IMR-90 (cell line): ENCODE data around the gene USH2A. TPM values are rescaled to one million over a fixed set of nuclear protein-coding genes. Genes with fewer than 3 reads are reported as not detected.

Source experiments
- ATAC-seq: fragments of 200-7000 bp; cut with Tn5 transposase; 2 replicates; pipeline ENCODE4 v1.9.1; 2020; ENCODE audit warnings: low read depth, mild to moderate bottlenecking, moderate library complexity
- BruUV-seq: library from RNA; stranded (reverse); fragments of 400-500 nt; replicated peaks from 2 replicates; lab custom pipeline; 2021; lab: Mats Ljungman, UMichigan
- CTCF ChIA-PET: fragments of 300-600 bp; formaldehyde crosslinking; extraction: SDS; loops from one replicate; lab custom pipeline; 2021; ENCODE audit warnings: antibody characterized with exemption; lab: Yijun Ruan, JAX
- POLR2A ChIA-PET: fragments of 300-600 bp; sonication (Branson Sonifier 250); formaldehyde crosslinking; loops from one replicate; lab custom pipeline; 2022; ENCODE audit warnings: antibody characterized with exemption; ENCODE audit not compliant: unreplicated experiment; lab: Charles Lee
- DNase-seq: peaks from one replicate; pipeline ENCODE4 v3.0.0; 2013
- H2AFZ ChIP-seq: replicated peaks from 2 replicates; pipeline ENCODE3; 2013; ENCODE audit warnings: low read length, mild to moderate bottlenecking; ENCODE audit not compliant: poor library complexity
- H2AK5ac ChIP-seq: 2 replicates; pipeline ENCODE4 v1.6.1; 2013; ENCODE audit warnings: low read depth, low read length, inconsistent platforms
- H2AK9ac ChIP-seq: replicated peaks from 2 replicates; pipeline ENCODE3; 2013; ENCODE audit warnings: mild to moderate bottlenecking, low read depth, low read length, moderate library complexity; ENCODE audit not compliant: poor library complexity
- H2BK120ac ChIP-seq: 2 replicates; pipeline ENCODE4 v1.6.1; 2013; ENCODE audit warnings: low read depth, low read length, inconsistent platforms
- H2BK15ac ChIP-seq: 3 replicates; pipeline ENCODE4 v1.6.1; 2013; ENCODE audit warnings: low read depth, low read length, inconsistent platforms
- H2BK20ac ChIP-seq: 2 replicates; pipeline ENCODE4 v1.6.1; 2013; ENCODE audit warnings: low read depth, mild to moderate bottlenecking, inconsistent platforms, low read length, moderate library complexity
- H2BK5ac ChIP-seq: 2 replicates; pipeline ENCODE4 v1.6.1; 2013; ENCODE audit warnings: mild to moderate bottlenecking, low read depth, low read length, inconsistent platforms; ENCODE audit not compliant: poor library complexity, severe bottlenecking
- H3K14ac ChIP-seq: replicated peaks from 2 replicates; pipeline ENCODE4 v1.6.1; 2013; ENCODE audit warnings: low read depth, low read length, inconsistent platforms
- H3K18ac ChIP-seq: 2 replicates; pipeline ENCODE4 v1.6.1; 2013; ENCODE audit warnings: low read depth, low read length, control low read depth
- H3K23ac ChIP-seq: 2 replicates; pipeline ENCODE4 v1.6.1; 2013; ENCODE audit warnings: low read depth, low read length, inconsistent platforms
- H3K27ac ChIP-seq: 2 replicates; pipeline ENCODE4 v1.5.1; 2013; ENCODE audit warnings: mild to moderate bottlenecking, control low read depth, low read length; ENCODE audit not compliant: insufficient read depth
- H3K27me3 ChIP-seq: 2 replicates; pipeline ENCODE4 v1.6.1; 2013; ENCODE audit warnings: low read length; ENCODE audit not compliant: control insufficient read depth, insufficient read depth
- H3K36me3 ChIP-seq: 2 replicates; pipeline ENCODE4 v1.6.1; 2013; ENCODE audit warnings: low read length, mixed read lengths; ENCODE audit not compliant: control insufficient read depth, insufficient read depth
- H3K4ac ChIP-seq: 2 replicates; pipeline ENCODE4 v1.6.1; 2013; ENCODE audit warnings: low read depth, low read length, inconsistent platforms
- H3K4me1 ChIP-seq: 2 replicates; pipeline ENCODE4 v1.6.1; 2013; ENCODE audit warnings: low read length, mixed read lengths; ENCODE audit not compliant: control insufficient read depth, insufficient read depth
- H3K4me2 ChIP-seq: 2 replicates; pipeline ENCODE4 v1.6.1; 2013; ENCODE audit warnings: low read depth, mild to moderate bottlenecking, control low read depth, low read length, moderate library complexity
- H3K4me3 ChIP-seq: 2 replicates; pipeline ENCODE4 v1.5.1; 2013; ENCODE audit warnings: low read depth, mild to moderate bottlenecking, control low read depth, low read length, moderate library complexity; ENCODE audit not compliant: insufficient read depth
- H3K56ac ChIP-seq: 2 replicates; pipeline ENCODE4 v1.6.1; 2013; ENCODE audit warnings: low read length, inconsistent platforms; ENCODE audit not compliant: insufficient read depth; ENCODE audit errors: extremely low read depth
- H3K79me1 ChIP-seq, 2 experiments: 2 replicates each; pipeline ENCODE4 v1.6.1; 2013; ENCODE audit warnings: low read length in 2 of 2, inconsistent platforms in 1 of 2, low read depth in 1 of 2
- H3K9ac ChIP-seq: 2 replicates; pipeline ENCODE4 v1.6.1; 2013; ENCODE audit warnings: low read depth, low read length, control low read depth
- H3K9me1 ChIP-seq: 2 replicates; pipeline ENCODE4 v1.6.1; 2013; ENCODE audit warnings: low read length, inconsistent platforms; ENCODE audit not compliant: insufficient read depth
- H3K9me3 ChIP-seq: 2 replicates; pipeline ENCODE4 v1.6.1; 2013; ENCODE audit warnings: low read length; ENCODE audit not compliant: control insufficient read depth, insufficient read depth
- H4K20me1 ChIP-seq: 2 replicates; pipeline ENCODE4 v1.6.1; 2013; ENCODE audit warnings: low read length, inconsistent platforms; ENCODE audit not compliant: insufficient read depth
- H4K5ac ChIP-seq: 2 replicates; pipeline ENCODE4 v1.6.1; 2013; ENCODE audit warnings: mild to moderate bottlenecking, low read depth, low read length, control low read depth
- H4K8ac ChIP-seq, 2 experiments: 2 replicates each; pipeline ENCODE4 v1.6.1; 2013; ENCODE audit warnings: low read depth in 2 of 2, low read length in 2 of 2, control low read depth in 1 of 2, inconsistent platforms in 1 of 2
- H4K91ac ChIP-seq: 2 replicates; pipeline ENCODE4 v1.6.1; 2013; ENCODE audit warnings: low read depth, low read length, inconsistent platforms; ENCODE audit not compliant: insufficient read depth
- CEBPB ChIP-seq: IDR thresholded peaks from 2 replicates; pipeline ENCODE4 v1.6.1; 2012; ENCODE audit warnings: low read depth, low read length, improper control_type of control experiment
- RAD21 ChIP-seq: IDR thresholded peaks from 2 replicates; pipeline ENCODE4 v1.6.1; 2012; ENCODE audit warnings: low read length, improper control_type of control experiment
- WGBS, 2 experiments: methylation state at CpG; one replicate each; pipeline versions ENCODE4 v1.1.5 to v1.1.7; 2013; ENCODE audit warnings: missing lambda C conversion rate in 2 of 2; ENCODE audit not compliant: insufficient read length in 1 of 2; ENCODE audit errors: extremely low coverage in 2 of 2; 5-methylcytosine and 5-hydroxymethylcytosine counted together
- dilution Hi-C: fragments of 300-500 bp; cut with HindIII; formaldehyde crosslinking; loops from one replicate; pipeline ENCODE4 v1.14.3; 2018; ENCODE audit warnings: low sequenced_read_pairs; ENCODE audit not compliant: unreplicated experiment
- in situ Hi-C: fragments of 300-500 bp; cut with MboI; formaldehyde crosslinking; loops from 3 replicates; pipeline ENCODE4 v1.14.3; 2019; ENCODE audit warnings: low sequenced_read_pairs, inconsistent platforms, mixed read lengths
- intact Hi-C: fragments of 100-400 bp; cut with micrococcal nuclease; formaldehyde crosslinking; loops from 2 replicates; pipeline ENCODE4 v1.10.0; 2022
- polyA plus RNA-seq, 3 experiments: library from polyadenylated mRNA; depleted of rRNA; stranded (reverse); fragments of >200 nt; gene quantifications; 2 replicates each; pipeline ENCODE4 v1.2.3, GENCODE V29; 2012; ENCODE audit warnings: low replicate concordance in 1 of 3
- total RNA-seq: library from RNA; depleted of rRNA; stranded (reverse); fragments of >200 nt; gene quantifications from 2 replicates; pipeline ENCODE4 v1.2.3, GENCODE V29; 2012

Gene USH2A
- total and polyA plus RNA-seq, 2 of the 4 experiments (the other 2 are of a cell fraction): under 0.01 to 0.02 TPM

DNA sequence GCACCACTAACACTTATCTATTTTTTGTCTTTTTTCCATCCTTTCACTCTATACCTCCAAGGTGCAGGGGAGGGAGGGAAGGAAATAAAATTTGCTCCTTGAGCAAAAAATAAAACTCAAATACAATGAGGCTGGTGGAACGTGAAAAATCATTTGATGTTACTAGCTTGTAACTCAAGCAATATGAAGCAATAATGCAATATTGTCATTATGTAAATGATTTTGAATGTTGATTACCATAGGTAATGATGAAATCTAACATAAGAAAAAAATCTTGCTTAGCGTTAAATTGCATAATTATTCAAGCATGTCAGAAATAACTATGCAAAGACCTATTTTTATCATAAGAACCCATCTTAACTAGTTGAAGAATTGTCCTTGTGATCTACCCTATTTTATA is 578.5 kb downstream of the USH2A start:
- no TSS peak for BruUV-seq
- Histone ChIP-seq H4K20me1 (no peaks in the 10 kb centered on the region), H2AFZ (no peak overlapping the region), H3K23ac (no peak overlapping the region), H2AK5ac (no peak overlapping the region), H3K56ac (no peak overlapping the region), H2AK9ac (no peak overlapping the region), H3K14ac (no peak overlapping the region), H4K5ac (peak overlapping the region; percentile 44; the same call in 1 of the 2 replicates), H2BK5ac (peak overlapping the region; percentile 85), H2BK120ac (peak overlapping the region; percentile 83), H3K27ac (no peak overlapping the region), H3K36me3 (no peaks in the 10 kb centered on the region), H3K4me2 (peak overlapping the region; percentile 87; the same call in 1 of the 2 replicates), H2BK15ac (peak overlapping the region; percentile 62; the same call in 1 of the 3 replicates), H4K91ac (no peak overlapping the region), H3K27me3 (no peaks in the 10 kb centered on the region), H2BK20ac (peak overlapping the region; percentile 16; the same call in 1 of the 2 replicates), H4K8ac (peak overlapping the region in 1 of 2 experiments; percentile 70; a peak in 1 of 4 replicates), H3K9me3 (no peaks in the 10 kb centered on the region), H3K9ac (no peak overlapping the region), H3K18ac (peak overlapping the region; percentile 60; the same call in 1 of the 2 replicates), H3K4me1 (peaks cover 6% of the 10 kb centered on the region), H3K79me1 (no peaks in the 10 kb centered on the region), H3K4ac (no peak overlapping the region; the same call in 1 of the 2 replicates), H3K4me3 (no peak overlapping the region), H3K9me1 (peaks cover 6% of the 10 kb centered on the region; the same call in 1 of the 2 replicates)
- WGBS, 2 experiments: no CpG with 5 or more reads among the region's 2 CpGs
- ChIA-PET POLR2A (no interaction called here), CTCF (interaction anchor here (2.2 kb wide), 1 partner anchor 135 kb away, joined by 5 read pairs; no protein-coding TSS in a partner anchor)
- dilution Hi-C loops (no loop called here), in situ Hi-C loops (loop anchor here (25.0 kb wide), 1 partner anchor 893 kb away; no protein-coding TSS in a partner anchor), intact Hi-C loops (no loop called here)
- TF ChIP-seq CEBPB (peak; percentile 74), RAD21 (no peak)
- ATAC-seq (peak; percentile 7; the same call in 1 of the 2 replicates), DNase-seq (no peak)
